MM.1S (cell line): ENCODE data around the gene BRD3.
A peak's percentile ranks its signal among the peaks of the same experiment; 100 is the strongest.

Experiments
- DNase-seq: peaks from one replicate; pipeline ENCODE4 v3.0.0-alpha.2; 2015
- H2AFZ ChIP-seq: fragments of 300-600 bp; sonication (generic); 2 replicates; pipeline ENCODE4 v1.6.0; 2016; ENCODE audit warnings: antibody characterized with exemption, low read length
- H3F3A ChIP-seq: fragments of 300-600 bp; sonication (generic); 2 replicates; pipeline ENCODE4 v1.6.1; 2016; ENCODE audit warnings: mild to moderate bottlenecking, antibody characterized with exemption, low read length, moderate library complexity, mixed read lengths; ENCODE audit not compliant: insufficient read depth
- H3K27ac ChIP-seq: fragments of 300-600 bp; sonication (generic); 2 replicates; pipeline ENCODE4 v1.5.1; 2016; ENCODE audit warnings: mild to moderate bottlenecking, low read length
- H3K27me3 ChIP-seq: fragments of 300-600 bp; sonication (generic); replicated peaks from 2 replicates; pipeline ENCODE4 v1.6.0; 2016; ENCODE audit warnings: low read length; ENCODE audit not compliant: insufficient read depth
- H3K36me3 ChIP-seq: fragments of 300-600 bp; sonication (generic); replicated peaks from 2 replicates; pipeline ENCODE4 v1.6.1; 2016; ENCODE audit warnings: mild to moderate bottlenecking, low read length, mixed read lengths; ENCODE audit not compliant: insufficient read depth
- H3K4me1 ChIP-seq: fragments of 300-600 bp; sonication (generic); 2 replicates; pipeline ENCODE4 v1.6.1; 2016; ENCODE audit warnings: low read length, mixed read lengths
- H3K4me2 ChIP-seq: fragments of 300-600 bp; sonication (generic); 2 replicates; pipeline ENCODE4 v1.6.0; 2016; ENCODE audit warnings: low read depth, low read length
- H3K4me3 ChIP-seq: fragments of 300-600 bp; sonication (generic); 2 replicates; pipeline ENCODE4 v1.5.1; 2016; ENCODE audit warnings: low read length, mixed read lengths
- H3K79me2 ChIP-seq: fragments of 300-600 bp; sonication (generic); 2 replicates; pipeline ENCODE4 v1.6.1; 2016; ENCODE audit warnings: mixed run types, low read length, mixed read lengths
- H3K9ac ChIP-seq: fragments of 300-600 bp; sonication (generic); 2 replicates; pipeline ENCODE4 v1.6.1; 2016; ENCODE audit warnings: low read length, mixed read lengths
- H3K9me2 ChIP-seq: fragments of 300-600 bp; sonication (generic); replicated peaks from 2 replicates; pipeline ENCODE4 v1.6.1; 2016; ENCODE audit warnings: mild to moderate bottlenecking, low read length, mixed read lengths; ENCODE audit not compliant: insufficient read depth
- H3K9me3 ChIP-seq: fragments of 300-600 bp; sonication (generic); replicated peaks from 2 replicates; pipeline ENCODE4 v1.6.1; 2016; ENCODE audit warnings: mild to moderate bottlenecking, low read length, mixed read lengths; ENCODE audit not compliant: insufficient read depth
- H4K20me1 ChIP-seq: fragments of 300-600 bp; sonication (generic); 2 replicates; pipeline ENCODE4 v1.6.1; 2016; ENCODE audit warnings: mild to moderate bottlenecking, low read length, moderate library complexity, mixed read lengths; ENCODE audit not compliant: insufficient read depth
- CTCF ChIP-seq: fragments of 300-600 bp; sonication (generic); IDR thresholded peaks from 2 replicates; pipeline ENCODE4 v1.5.1; 2016; ENCODE audit warnings: antibody characterized with exemption, low read length, mixed read lengths
- EZH2 ChIP-seq: fragments of 300-600 bp; sonication (generic); optimal IDR thresholded peaks from 2 replicates; pipeline ENCODE3; 2017; ENCODE audit warnings: low read depth, mild to moderate bottlenecking, antibody characterized with exemption, low read length, mixed read lengths
- EZH2phosphoT487 ChIP-seq: fragments of 300-600 bp; sonication (generic); IDR thresholded peaks from 2 replicates; pipeline ENCODE4 v1.6.1; 2018; ENCODE audit warnings: antibody characterized with exemption, low read length

The BRD3 gene

GRCh38 chr9:134068744-134069479 lies 1.1 kb upstream of the BRD3 start:
- H3K9me3 ChIP-seq = no peaks in the 10 kb centered on the region

GRCh38 chr9:134066913-134067851 lies 644 bp downstream of the BRD3 start:
- H2AFZ ChIP-seq = no peak overlapping the region
- H3K27ac ChIP-seq = no peak overlapping the region
- peak overlapping the region; percentile 74 for H3K4me3 ChIP-seq
- peaks cover 30% of the 10 kb centered on the region for H3K27me3 ChIP-seq
- TF ChIP-seq EZH2phosphoT487 (no peak), EZH2 (no peak), CTCF (no peak)
- peaks cover 6% of the 10 kb centered on the region; the same call in 1 of the 2 replicates for H3K4me1 ChIP-seq
- H3F3A ChIP-seq = no peaks in the 10 kb centered on the region
- H3K9me3 ChIP-seq = no peaks in the 10 kb centered on the region
- H3K79me2 ChIP-seq = peaks cover 21% of the 10 kb centered on the region
- H3K9me2 ChIP-seq = no peaks in the 10 kb centered on the region
- H4K20me1 ChIP-seq = no peaks in the 10 kb centered on the region
- peak overlapping the region; percentile 77; the same call in 1 of the 2 replicates for H3K4me2 ChIP-seq
- H3K36me3 ChIP-seq = no peaks in the 10 kb centered on the region
- peak; percentile 17 for DNase-seq
- H3K9ac ChIP-seq = peak overlapping the region; percentile 57; the same call in 1 of the 2 replicates

More at GRCh38 chr9:134068744-134069479, 1.1 kb upstream of the BRD3 start:
- peak overlapping the region; percentile 92 for H3K4me2 ChIP-seq
- H3K4me3 ChIP-seq = peak overlapping the region; percentile 68
- peaks cover 6% of the 10 kb centered on the region; the same call in 1 of the 2 replicates for H3K4me1 ChIP-seq
- no peaks in the 10 kb centered on the region for H3K9me2 ChIP-seq
- peaks cover 47% of the 10 kb centered on the region for H3K27me3 ChIP-seq
- no peaks in the 10 kb centered on the region for H3F3A ChIP-seq
- no peaks in the 10 kb centered on the region for H4K20me1 ChIP-seq
- TF ChIP-seq CTCF = no peak
- TF ChIP-seq EZH2 = no peak
- no peak for TF ChIP-seq EZH2phosphoT487
- peak overlapping the region; percentile 31; the same call in 1 of the 2 replicates for H3K9ac ChIP-seq
- no peak for DNase-seq
- no peaks in the 10 kb centered on the region for H3K36me3 ChIP-seq
- no peak overlapping the region for H3K27ac ChIP-seq
- peaks cover 21% of the 10 kb centered on the region for H3K79me2 ChIP-seq
- H2AFZ ChIP-seq = peak overlapping the region; percentile 93

GRCh38 chr9:134066526-134066912 lies 1.3 kb downstream of the BRD3 start:
- peaks cover 21% of the 10 kb centered on the region for H3K79me2 ChIP-seq
- TF ChIP-seq EZH2 = no peak
- no peak for TF ChIP-seq CTCF
- TF ChIP-seq EZH2phosphoT487 = no peak
- H3K27me3 ChIP-seq = peaks cover 24% of the 10 kb centered on the region
- no peak for DNase-seq
- H3K4me3 ChIP-seq = peak overlapping the region; percentile 74
- H3K4me2 ChIP-seq = peak overlapping the region; percentile 77; the same call in 1 of the 2 replicates
- no peak overlapping the region for H2AFZ ChIP-seq
- peaks cover 6% of the 10 kb centered on the region; the same call in 1 of the 2 replicates for H3K4me1 ChIP-seq
- no peaks in the 10 kb centered on the region for H3K9me2 ChIP-seq
- H3F3A ChIP-seq = no peaks in the 10 kb centered on the region
- H3K9ac ChIP-seq = no peak overlapping the region; the same call in 1 of the 2 replicates
- H3K9me3 ChIP-seq = no peaks in the 10 kb centered on the region
- no peaks in the 10 kb centered on the region for H4K20me1 ChIP-seq
- no peaks in the 10 kb centered on the region for H3K36me3 ChIP-seq
- no peak overlapping the region for H3K27ac ChIP-seq
